ENCODE measurements around the gene VASN. TPM values are rescaled to one million over a fixed set of nuclear protein-coding genes. Genes with fewer than 3 reads are reported as not detected.

VASN gene
- total RNA-seq, 1 donor from 2014 or later = 33.7 TPM

DNA sequence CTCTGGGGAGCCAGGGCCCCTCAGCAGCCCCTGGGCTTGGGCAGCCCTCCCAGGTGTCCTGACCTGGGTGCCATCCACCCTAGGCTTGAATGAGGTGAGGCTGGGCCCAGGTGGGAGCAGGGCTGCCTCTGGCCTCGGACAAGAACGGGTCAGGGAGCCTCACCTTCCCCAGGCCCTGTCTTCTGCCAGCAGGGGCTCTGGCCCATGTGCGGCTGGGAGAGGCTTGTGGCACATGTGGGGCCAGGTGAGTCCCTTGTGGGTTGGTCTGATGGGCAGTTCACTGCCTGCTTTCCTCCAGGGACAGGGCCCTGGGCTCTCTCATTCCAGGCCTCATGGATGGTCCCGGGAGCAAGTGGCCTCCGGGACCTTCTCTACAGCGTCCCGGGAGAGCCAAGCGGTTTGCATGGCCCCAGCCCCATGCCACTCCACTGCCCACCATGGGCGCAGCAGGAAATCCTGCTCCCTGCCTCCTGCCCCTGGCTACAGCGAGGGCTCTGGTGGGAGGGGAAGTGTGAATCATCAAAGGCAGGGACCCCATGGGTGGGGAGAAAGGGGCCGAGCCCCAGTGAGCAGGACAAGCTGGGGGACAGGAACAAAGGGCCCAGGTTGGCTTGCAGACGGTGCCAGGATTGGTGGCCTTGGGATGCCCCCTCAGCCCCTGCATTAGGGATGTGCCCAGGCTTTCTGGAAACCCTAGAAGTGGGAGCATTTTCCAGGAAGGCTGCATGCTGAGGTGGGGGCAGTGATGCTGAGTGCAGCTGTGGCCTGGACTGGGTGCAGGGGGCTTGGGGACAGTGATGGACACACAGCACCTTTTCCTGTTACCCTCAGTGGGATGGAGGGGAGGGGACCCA, 12.2 kb downstream of the VASN start:
- H3K4me3 ChIP-seq (ENCODE audit: low read depth, low read length) = no peak overlapping the region
- TF ChIP-seq, protein P1, sequence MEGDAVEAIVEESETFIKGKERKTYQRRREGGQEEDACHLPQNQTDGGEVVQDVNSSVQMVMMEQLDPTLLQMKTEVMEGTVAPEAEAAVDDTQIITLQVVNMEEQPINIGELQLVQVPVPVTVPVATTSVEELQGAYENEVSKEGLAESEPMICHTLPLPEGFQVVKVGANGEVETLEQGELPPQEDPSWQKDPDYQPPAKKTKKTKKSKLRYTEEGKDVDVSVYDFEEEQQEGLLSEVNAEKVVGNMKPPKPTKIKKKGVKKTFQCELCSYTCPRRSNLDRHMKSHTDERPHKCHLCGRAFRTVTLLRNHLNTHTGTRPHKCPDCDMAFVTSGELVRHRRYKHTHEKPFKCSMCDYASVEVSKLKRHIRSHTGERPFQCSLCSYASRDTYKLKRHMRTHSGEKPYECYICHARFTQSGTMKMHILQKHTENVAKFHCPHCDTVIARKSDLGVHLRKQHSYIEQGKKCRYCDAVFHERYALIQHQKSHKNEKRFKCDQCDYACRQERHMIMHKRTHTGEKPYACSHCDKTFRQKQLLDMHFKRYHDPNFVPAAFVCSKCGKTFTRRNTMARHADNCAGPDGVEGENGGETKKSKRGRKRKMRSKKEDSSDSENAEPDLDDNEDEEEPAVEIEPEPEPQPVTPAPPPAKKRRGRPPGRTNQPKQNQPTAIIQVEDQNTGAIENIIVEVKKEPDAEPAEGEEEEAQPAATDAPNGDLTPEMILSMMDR (conservative IDR thresholded peaks at IDR 0.05; ENCODE audit: low read depth, low read length) = no peak
- DNase-seq (ENCODE audit: low read depth) = no peak

DNA sequence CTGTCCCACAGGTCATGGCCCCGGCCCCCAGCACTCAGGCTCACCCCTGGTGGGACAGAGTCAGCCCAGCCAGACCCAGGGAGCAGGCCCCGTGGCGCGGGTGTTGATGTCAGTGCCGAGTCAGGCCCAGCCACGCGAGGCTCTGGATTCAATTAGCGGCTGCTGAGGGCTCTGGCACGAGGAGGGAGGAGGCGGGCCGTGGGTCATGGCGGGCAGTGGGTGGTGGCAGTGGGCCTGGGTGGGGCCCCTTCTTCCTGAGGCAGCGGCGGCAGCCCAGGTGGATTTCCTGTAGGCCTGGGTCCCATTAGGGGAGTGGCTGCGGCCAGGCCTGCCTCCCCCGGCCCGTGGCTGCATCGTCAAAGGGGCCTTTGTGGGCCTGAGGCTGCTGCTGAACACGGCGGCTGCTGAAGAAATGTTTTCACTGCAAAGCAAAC, 12.9 kb downstream of the VASN start:
- H3K4me3 ChIP-seq (ENCODE audit: low read depth, low read length) = no peak overlapping the region
- no peak for DNase-seq (ENCODE audit: low read depth)
- TF ChIP-seq, protein P1 (conservative IDR thresholded peaks at IDR 0.05; ENCODE audit: low read depth, low read length) = no peak

DNA sequence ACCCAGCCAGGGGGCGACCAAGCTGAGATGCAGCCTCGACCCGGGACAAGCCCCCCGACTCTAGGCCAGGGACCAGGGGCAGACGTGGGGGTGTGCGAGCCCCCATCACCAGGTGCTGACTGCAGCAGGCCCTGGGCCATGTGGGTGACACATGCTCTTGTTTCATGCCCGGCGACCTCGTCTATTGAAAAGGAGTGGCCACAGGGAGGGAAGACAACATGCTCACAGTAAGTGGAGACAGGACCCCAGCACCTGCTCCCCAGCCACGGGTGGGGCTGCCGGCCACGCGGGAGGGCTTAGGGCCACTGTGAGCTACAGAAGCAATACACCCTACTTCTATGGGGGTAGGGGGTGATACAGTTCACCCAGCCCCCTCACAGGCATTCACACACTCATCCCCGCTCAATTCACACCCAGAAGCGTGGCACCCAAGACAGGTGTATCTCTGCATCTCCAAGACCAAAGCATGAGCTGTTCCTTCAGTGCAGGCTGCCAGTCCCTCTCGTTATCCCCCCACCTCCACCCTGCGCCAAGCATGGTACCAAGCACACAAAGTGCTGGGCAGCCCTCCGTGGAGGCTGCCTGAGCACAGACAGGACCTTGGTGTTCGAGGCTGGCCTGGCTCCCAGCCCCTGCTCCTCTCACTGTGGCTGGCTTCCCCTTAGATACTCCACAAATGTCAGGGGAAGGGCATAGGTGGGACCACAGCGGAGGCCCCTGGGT, 13.6 kb downstream of the VASN start:
- H3K4me3 ChIP-seq (ENCODE audit: low read depth, low read length) = no peak overlapping the region
- no peak for DNase-seq (ENCODE audit: low read depth)
- TF ChIP-seq, protein P1 (conservative IDR thresholded peaks at IDR 0.05; ENCODE audit: low read depth, low read length) = no peak

DNA sequence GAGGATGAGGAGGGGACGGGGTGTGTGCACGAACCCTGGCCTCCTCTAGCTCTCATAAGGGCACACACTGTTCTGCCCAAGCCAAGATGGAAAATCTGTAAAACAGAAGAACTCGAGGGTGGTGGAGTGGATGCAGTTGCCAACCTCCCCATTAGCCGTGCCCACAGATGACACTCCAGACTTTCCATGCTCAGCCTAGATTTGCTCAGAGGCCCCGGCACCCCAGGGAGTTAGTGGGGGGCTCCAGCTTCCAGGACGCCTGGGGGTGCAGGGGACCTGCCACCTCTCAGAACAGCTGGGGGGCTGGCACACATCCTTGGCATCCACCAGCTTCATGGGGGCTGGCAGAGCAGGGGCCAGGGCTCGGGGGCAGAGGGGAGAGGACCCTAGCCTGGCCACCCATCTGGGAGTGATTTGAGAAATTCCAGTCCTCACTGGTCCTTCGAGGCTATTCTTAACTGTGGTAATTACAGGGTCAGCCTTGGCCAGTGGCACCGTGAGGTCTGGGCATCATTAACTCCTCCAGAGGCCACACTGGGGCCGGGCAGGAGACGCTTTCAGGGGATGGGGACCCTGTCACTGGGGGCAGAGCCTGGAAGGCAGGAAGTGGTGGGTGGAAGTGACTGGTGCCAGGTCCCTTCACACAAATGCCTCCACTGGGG, 14.3 kb downstream of the VASN start:
- no peak for DNase-seq (ENCODE audit: low read depth)
- TF ChIP-seq, protein P1 (conservative IDR thresholded peaks at IDR 0.05; ENCODE audit: low read depth, low read length) = no peak
- no peak overlapping the region for H3K4me3 ChIP-seq (ENCODE audit: low read depth, low read length)

DNA sequence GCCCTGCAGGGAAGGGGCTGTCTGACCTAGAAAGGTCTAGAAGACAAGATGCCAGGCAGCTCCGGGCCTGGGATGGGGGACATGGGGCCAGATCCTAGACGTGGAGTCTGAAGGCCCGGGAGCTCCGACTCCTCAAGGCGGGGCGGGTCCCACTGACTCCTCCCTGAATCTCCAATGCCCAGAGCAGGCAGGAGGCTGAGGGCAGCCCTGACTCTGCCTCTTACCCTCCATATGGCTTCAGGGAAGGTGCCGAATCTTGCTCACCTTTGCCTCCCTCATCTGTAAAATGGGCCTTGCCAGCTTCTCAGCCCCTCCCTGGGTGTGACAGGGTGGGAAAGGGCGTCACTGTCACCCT, 14.8 kb downstream of the VASN start:
- DNase-seq (ENCODE audit: low read depth) = no peak
- TF ChIP-seq, protein P1 (conservative IDR thresholded peaks at IDR 0.05; ENCODE audit: low read depth, low read length) = no peak

DNA sequence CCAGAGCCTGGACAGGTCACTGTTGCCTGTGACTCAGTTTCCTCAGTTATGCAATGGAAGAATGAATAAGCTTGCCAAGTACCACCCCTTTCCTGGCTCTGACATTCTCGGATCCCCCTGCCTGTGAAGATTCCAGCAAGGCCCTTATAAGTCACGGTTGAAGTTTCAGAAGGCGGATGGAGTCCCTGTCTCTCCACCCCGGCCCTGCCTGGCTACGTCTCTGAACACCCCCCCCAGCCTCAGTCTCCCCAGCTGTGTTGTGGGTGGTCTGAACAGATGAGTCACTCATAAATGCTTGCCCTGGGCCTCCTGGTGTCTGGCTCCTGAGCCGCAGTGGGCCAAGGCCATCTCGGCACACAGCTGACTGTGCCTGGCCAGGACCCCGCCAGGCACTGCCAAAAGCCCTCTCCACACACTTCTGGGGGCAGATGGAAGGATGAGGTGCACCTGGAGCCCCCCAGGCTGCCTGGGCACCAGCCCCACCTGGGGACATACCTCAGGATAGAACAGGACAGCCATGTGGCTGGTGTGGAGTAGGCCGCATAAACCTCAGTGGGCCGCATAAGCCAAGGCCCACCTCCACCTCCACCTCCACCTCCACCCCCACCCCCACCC, 15.4 kb downstream of the VASN start:
- no peak overlapping the region for H3K4me3 ChIP-seq (ENCODE audit: low read depth, low read length)
- TF ChIP-seq, protein P1 (conservative IDR thresholded peaks at IDR 0.05; ENCODE audit: low read depth, low read length) = no peak

More for the DNA sequence above, 14.8 kb downstream of the VASN start:
- H3K4me3 ChIP-seq (ENCODE audit: low read depth, low read length) = no peak overlapping the region

More for the DNA sequence above, 15.4 kb downstream of the VASN start:
- no peak for DNase-seq (ENCODE audit: low read depth)
